ENCODE measurements around the gene CSMD2. TPM values are rescaled to one million over a fixed set of nuclear protein-coding genes. Genes with fewer than 3 reads are reported as not detected.

Gene CSMD2
- total and polyA plus RNA-seq, 7 donors: 0.02 to 0.32 (median 0.10) TPM

DNA sequence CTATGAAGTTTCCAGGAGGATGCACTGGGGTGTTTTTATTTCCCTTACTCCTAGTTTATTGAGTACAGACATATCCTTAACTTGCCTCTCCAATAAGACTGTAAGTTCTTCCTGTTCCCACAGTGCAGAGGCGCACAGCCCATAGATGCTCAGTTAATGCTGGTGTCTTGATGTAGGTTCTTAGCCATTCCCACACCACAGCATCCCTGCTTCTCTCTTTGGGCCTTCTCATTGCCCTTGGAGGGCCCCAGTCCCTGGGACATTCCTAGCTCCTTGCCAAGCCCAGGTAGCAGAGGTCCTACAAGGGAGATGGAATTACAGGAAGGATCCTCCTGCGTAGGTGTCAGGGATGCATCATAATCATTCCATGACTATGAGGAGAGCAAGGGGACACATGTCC lies 362.8 kb downstream of the CSMD2 start:
- DNase-seq (no peak), ATAC-seq (no peak)
- TF ChIP-seq, protein P1, sequence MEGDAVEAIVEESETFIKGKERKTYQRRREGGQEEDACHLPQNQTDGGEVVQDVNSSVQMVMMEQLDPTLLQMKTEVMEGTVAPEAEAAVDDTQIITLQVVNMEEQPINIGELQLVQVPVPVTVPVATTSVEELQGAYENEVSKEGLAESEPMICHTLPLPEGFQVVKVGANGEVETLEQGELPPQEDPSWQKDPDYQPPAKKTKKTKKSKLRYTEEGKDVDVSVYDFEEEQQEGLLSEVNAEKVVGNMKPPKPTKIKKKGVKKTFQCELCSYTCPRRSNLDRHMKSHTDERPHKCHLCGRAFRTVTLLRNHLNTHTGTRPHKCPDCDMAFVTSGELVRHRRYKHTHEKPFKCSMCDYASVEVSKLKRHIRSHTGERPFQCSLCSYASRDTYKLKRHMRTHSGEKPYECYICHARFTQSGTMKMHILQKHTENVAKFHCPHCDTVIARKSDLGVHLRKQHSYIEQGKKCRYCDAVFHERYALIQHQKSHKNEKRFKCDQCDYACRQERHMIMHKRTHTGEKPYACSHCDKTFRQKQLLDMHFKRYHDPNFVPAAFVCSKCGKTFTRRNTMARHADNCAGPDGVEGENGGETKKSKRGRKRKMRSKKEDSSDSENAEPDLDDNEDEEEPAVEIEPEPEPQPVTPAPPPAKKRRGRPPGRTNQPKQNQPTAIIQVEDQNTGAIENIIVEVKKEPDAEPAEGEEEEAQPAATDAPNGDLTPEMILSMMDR (IDR thresholded peaks at IDR 0.05): no peak
- Histone ChIP-seq H3K36me3 (ENCODE audit: insufficient read depth in 1 of 2, low read depth in 1 of 2) (no peaks in the 10 kb centered on the region), H3K4me1 (no peaks in the 10 kb centered on the region), H3K27me3 (ENCODE audit: insufficient read depth in 3 of 3, low read length in 2 of 3) (peaks cover 0 to 2% (median 0%) of the 10 kb centered on the region in 3 donors), H3K27ac (no peak overlapping the region), H3K4me3 (no peak overlapping the region), H3K9me3 (no peaks in the 10 kb centered on the region)
- intact Hi-C loops (cut with DNase I): no loop called here
- WGBS, 3 donors: 93 to 100% (median 95%) methylated on average over 2 of the region's 2 CpGs

DNA sequence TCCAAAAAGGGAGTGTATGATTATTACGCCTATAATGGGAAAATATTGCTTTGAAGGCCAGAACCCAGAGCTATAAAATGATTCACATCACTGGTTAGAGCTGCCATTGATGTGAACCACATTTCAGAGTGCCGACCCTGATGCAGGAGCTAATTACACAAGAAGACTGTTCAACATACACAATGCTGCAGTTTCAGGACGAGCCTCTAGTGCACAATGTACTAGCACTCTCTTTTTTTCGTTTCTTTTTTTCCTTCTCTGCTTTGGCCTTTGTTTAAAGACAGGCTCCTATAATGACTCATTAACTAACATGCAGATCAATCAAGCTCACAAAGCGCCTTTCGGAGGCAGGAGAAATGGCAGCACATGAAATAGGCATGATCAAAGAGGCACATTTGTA lies 367.2 kb downstream of the CSMD2 start:
- Histone ChIP-seq H3K36me3 (ENCODE audit: insufficient read depth in 1 of 2, low read depth in 1 of 2) (no peaks in the 10 kb centered on the region), H3K27ac (no peak overlapping the region), H3K9me3 (no peaks in the 10 kb centered on the region), H3K4me3 (no peak overlapping the region), H3K4me1 (no peaks in the 10 kb centered on the region), H3K27me3 (ENCODE audit: insufficient read depth in 3 of 3, low read length in 2 of 3) (peaks cover 0 to 5% (median 0%) of the 10 kb centered on the region in 3 donors)
- ATAC-seq (no peak), DNase-seq (no peak)
- TF ChIP-seq, protein P1 (IDR thresholded peaks at IDR 0.05): no peak
- intact Hi-C loops (cut with DNase I): no loop called here
- WGBS, 3 donors: 78 to 83% (median 79%) methylated on average over 6 of the region's 6 CpGs

DNA sequence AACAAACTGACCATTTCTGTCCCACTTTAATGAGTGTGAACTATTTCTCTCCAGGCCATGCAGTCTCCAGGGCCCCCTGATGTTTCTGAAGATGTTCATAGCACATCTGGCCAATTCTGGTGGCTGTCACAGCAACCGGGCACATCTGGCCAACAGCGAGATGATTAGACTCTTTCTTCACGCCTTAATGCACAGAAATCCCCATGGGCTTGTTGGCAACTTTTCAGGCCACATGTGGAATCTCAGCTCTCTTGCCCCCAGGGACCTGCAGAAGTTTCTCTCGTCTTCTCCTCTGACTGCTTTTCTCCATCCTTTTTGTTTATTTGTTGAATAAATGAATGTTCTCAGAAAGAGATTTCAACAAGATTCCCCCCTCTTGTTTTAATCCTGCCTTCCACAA lies 372.4 kb downstream of the CSMD2 start:
- H3K4me3 ChIP-seq: no peak overlapping the region
- no peak for DNase-seq

DNA sequence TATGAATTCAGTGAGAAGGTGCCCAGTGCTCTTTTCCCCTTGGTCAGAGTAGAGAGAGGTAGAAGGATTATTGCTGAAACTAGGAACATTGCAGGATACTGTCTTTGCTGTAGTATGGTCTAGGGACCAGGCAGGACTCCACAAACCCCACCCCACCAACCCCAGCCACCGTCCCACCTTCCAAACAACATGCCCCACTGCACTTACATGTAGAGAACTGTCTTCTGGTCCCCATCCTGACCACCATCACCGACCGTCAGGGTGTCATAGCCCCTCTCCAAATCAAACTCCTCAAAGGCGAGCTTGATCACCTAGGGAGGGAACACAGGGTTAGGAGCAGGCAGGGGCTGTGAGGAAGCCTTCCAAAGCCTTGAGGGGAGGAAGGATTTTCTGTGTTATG lies 372.8 kb downstream of the CSMD2 start:
- Histone ChIP-seq H3K27me3 (ENCODE audit: insufficient read depth in 3 of 3, low read length in 2 of 3) (peaks cover 0 to 4% (median 3%) of the 10 kb centered on the region in 3 donors), H3K4me1 (no peaks in the 10 kb centered on the region), H3K9me3 (no peaks in the 10 kb centered on the region), H3K4me3 (no peak overlapping the region), H3K27ac (no peak overlapping the region), H3K36me3 (ENCODE audit: insufficient read depth in 1 of 2, low read depth in 1 of 2) (no peaks in the 10 kb centered on the region)
- no peak for DNase-seq
- no peak for ATAC-seq
- TF ChIP-seq, protein P1 (IDR thresholded peaks at IDR 0.05): no peak
- 71 to 72% (median 72%) methylated on average over 4 of the region's 4 CpGs for WGBS, 3 donors
- intact Hi-C loops (cut with DNase I): no loop called here

More for the DNA sequence above, 372.4 kb downstream of the CSMD2 start:
- no peaks in the 10 kb centered on the region for H3K9me3 ChIP-seq
- no peaks in the 10 kb centered on the region for H3K36me3 ChIP-seq (ENCODE audit: insufficient read depth in 1 of 2, low read depth in 1 of 2)
- peaks cover 0 to 5% (median 3%) of the 10 kb centered on the region in 3 donors for H3K27me3 ChIP-seq (ENCODE audit: insufficient read depth in 3 of 3, low read length in 2 of 3)
- no peak overlapping the region for H3K27ac ChIP-seq
- WGBS, 3 donors: 14 to 27% (median 18%) methylated on average over 4 of the region's 4 CpGs
- ATAC-seq: no peak
- no peaks in the 10 kb centered on the region for H3K4me1 ChIP-seq
- TF ChIP-seq, protein P1 (IDR thresholded peaks at IDR 0.05): no peak
- intact Hi-C loops (cut with DNase I): no loop called here

DNA sequence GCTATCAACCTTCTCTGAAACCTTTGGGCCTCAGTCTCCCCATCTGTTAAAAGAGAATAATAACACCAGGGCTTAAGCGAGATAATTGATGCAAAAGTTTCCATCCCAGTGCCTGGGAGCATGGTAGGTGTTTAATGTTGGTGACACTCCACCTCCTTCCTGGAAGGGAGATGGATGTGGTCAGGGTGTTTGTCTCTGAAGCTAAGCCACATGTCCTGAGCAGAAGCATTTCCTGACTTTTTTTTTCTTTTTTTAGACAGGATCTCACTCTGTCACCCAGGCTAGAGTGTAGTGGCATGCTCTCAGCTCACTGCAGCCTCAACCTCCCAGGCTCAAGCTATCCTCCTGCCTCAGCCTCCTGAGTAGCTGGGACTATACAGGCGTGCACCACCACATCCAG lies 373.8 kb downstream of the CSMD2 start:
- TF ChIP-seq, protein P1 (IDR thresholded peaks at IDR 0.05): no peak
- Histone ChIP-seq H3K4me1 (no peaks in the 10 kb centered on the region), H3K4me3 (no peak overlapping the region), H3K9me3 (no peaks in the 10 kb centered on the region), H3K36me3 (ENCODE audit: insufficient read depth in 1 of 2, low read depth in 1 of 2) (no peaks in the 10 kb centered on the region), H3K27ac (no peak overlapping the region), H3K27me3 (ENCODE audit: insufficient read depth in 3 of 3, low read length in 2 of 3) (peaks cover 0 to 6% (median 4%) of the 10 kb centered on the region in 3 donors)
- WGBS, 3 donors: 91 to 99% (median 91%) methylated on average over 2 of the region's 2 CpGs
- intact Hi-C loops (cut with DNase I): no loop called here
- ATAC-seq (no peak), DNase-seq (no peak)

Measured in psoas muscle (tissue), 8 donors.